HG03103 (cell line): ENCODE results near the gene BHLHA15.

Experiments
- ATAC-seq: cut with Tn5 transposase; IDR thresholded peaks from one replicate; pipeline ENCODE4 v1.9.1; 2021; ENCODE audit warnings: low read depth; ENCODE audit not compliant: unreplicated experiment

BHLHA15 gene

GRCh38 chr7:98238976-98239375, 27.7 kb downstream of the BHLHA15 start:
- ATAC-seq: no peak

DNA sequence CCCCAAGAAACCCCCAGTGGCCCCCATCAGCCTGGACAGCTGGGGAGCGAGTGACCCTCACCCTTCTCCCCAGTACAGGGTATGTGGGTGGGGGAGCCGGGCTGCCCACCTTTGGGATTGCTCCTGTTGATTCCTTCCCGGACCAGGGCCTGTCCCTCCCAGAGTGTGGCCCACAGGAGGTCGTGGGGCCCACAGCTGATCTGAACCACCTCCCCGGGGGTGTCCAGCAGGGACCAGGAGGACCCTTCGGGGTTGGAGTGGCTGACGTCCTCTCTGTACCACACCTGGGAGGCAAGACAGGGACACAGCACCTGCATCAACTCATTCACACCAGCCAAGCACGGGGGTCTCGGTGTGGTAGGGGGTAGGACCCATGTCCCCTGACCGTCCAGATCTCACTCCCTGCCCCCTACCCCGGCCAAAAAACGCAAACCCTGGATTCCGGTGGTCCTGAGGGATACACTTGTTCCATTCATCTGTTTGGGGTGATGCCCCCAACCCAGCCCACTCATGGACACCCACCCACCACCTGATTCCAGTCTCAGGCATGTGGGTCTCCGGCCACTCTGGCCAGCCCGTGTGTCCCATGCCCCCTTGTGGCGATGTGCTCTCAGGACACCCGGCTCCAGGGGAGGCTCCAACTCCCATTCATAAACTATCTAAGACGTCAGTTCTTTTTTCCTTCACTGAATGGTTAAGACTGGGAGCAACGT, 29.9 kb downstream of the BHLHA15 start:
- no peak for ATAC-seq

GRCh38 chr7:98241674-98242241, 30.5 kb downstream of the BHLHA15 start:
- ATAC-seq: no peak

- no peak for ATAC-seq
These were observed 31.1 kb downstream of the BHLHA15 start for GRCh38 chr7:98242342-98242741.

- no peak for ATAC-seq
These were observed 31.7 kb downstream of the BHLHA15 start for GRCh38 chr7:98242934-98243333.

DNA sequence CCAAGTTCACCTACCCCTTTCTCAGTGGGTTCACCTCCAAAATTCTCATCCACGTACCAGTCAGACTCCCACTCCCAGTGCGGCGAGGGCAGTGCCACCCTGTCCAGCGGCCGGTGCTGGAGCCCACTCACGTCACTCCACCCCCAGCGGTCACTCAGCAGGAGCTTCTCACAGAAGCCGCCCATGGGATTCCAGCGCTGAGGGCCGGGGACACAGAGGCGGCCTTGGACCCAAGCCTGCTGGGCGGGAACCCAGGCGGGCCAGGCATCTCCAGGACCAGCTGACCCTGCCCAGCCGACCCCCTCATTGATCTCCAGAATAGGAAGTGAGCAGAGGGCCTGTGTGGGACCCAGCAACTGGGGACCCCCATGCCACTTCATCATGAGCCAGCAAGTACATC, 33.6 kb downstream of the BHLHA15 start:
- no peak for ATAC-seq

DNA sequence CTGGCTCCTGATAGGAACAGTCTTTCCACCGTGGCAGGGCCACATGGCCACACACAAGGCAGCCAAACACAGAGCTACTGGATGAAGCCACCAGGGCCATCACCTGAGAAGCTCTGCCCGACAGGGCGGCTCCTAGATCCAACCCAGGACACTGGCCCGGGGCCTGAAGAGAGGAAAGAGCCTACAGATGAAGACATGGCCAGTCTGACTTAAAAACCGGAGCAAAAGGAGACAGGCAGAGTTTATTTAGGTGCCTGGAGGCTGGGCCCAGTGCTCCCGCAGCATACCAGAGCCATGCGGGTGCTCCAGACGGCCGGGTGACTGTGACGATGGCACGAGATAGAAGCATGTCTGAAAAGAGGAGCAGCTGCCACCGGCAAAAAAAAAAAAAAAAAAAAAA, 36.9 kb downstream of the BHLHA15 start:
- ATAC-seq: no peak

GRCh38 chr7:98249106-98249505, 37.9 kb downstream of the BHLHA15 start:
- ATAC-seq: no peak

- no peak for ATAC-seq
These were observed 39.5 kb downstream of the BHLHA15 start for GRCh38 chr7:98250789-98251188.

DNA sequence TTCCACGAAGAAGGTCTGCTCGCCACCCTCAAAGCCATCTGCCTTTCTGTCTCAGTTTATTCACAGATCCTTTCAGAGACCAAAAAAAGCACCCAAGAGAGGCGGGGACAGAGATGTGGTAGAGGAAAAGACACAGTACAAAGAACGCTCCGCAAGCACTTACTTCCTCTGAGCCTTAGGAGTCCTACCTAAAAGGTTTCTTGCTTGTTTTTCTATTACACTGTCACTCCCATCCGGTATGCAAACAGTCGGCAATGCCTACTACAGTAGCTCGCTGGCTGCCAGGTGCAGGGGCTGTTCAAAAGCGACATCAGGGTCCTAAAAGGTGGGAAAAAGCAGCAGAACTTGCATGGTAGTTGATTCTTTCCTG, 40.0 kb downstream of the BHLHA15 start:
- peak; percentile 19 for ATAC-seq

DNA sequence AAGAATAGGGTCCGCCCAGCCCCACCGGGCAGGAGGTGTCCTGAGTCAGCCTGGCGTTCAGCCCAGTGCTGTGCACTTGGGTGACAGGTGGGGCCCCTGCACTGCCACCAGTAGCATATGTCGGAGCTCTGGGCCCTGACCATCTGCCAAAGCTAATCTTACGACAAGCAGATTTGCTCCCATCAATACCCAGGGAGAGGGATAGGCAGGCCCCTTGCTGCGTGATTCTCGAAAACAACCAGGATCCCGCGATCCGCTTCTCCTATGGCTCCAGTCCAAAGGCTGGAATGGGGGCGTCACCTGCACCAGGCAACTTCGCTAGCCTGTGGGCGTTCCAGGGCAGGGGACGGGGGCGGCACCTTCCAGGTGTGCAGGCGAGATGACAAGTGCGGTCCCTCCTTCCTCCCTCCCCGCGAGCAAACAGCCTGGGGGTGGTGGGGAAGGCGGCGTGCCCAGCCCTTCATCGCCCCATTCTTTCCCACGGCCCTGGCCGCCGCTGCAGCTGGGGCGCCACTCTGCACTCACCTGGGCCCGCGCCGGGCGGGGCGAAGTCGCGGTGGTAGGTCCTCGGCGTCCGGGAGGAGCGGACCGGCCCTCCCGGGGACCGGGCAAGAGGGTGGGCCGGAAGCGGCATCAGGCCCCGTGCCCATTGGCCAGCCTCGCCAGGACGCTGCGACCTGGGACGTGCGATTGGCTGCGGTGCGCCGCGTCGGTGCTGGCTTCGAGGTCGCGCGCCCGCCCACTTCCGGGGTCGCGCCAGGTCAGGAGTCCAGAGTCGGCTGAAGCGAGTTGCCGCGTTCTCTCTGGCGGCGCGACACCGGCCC, 40.6 kb downstream of the BHLHA15 start, which contains the start of gene TECPR1:
TSS of gene TECPR1 (minus strand) at position 632 of the 824 bp plus-strand sequence. CDS start 6,086 bp downstream, outside the sequence.
- ATAC-seq: peak; percentile 98

DNA sequence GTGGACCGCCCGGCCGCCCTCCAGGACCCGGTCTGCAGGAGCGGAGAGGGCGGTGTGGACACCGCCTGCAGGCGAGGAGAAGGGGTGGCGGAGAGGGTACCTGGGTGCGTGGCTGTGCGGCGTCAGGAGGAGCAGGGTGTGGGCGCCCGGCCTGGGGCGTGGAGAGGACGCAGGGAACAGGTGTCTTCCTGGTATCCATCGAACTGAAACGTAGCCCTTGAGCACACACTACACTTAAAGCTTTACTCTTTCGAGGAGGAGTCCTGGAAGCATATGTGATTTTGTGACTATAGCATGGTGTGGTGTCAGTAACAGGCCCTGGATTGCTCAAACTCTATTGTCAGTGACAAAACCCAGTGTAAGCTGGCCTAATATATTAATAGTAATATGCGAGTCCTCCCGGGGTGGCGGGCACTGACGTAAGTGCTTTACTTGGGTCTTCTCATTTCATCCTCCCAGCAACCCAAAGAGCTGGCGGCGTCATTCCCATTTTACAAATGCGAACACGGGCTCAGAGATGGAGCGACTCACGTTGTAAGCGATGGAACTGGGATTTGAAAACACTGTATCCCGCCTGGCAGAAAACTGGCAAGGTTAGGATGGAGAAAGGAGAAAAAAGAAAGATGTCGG, 41.3 kb downstream of the BHLHA15 start:
- peak; percentile 25 for ATAC-seq

DNA sequence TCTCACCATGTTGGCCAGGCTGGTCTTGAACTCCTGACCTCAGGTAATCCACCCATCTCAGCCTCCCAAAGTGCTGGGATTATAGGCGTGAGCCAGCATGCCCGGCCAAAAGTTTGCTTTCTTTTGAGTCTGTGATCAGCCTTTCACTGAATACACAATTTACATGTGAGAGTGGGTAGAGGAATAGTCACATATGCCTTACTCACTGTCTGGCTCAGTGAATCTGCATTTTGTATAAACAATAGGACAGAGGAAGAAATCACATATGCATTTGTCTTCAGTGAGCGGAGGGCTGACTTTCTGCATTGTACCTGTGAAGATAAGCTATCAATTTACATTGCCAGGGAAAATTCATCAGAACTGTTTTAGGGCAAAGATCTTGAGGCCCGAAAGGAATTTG, 43.3 kb downstream of the BHLHA15 start:
- ATAC-seq: no peak

DNA sequence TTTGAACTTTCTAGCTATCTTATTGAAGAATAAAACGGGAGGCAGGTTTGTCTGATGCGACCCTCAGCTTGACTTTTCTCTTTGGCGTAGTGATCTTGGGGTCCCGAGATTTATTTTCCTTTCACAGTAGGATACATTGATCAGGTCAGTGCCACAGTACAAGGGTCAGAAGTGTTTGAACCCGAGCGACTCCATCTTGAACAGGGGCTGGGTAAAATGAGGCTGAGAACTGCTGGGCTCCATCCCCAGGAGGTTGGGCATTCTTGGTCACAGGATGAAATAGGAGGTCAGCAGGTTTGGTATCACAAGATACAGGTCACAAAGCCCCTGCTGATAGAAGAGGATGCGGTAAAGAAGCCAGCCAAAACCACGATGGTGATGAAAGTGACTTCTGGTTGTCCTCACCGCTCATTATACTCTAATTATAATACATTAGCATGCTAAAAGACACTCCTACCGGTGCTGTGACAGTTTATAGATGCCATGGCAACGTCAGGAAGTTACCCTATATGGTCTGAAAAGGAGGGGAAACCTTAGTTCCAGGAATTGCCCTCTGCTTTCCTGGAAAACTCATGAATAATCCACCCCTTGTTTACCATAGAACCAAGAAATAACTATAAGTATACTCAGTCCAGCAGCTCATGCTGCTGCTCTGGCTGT, 43.8 kb downstream of the BHLHA15 start:
- ATAC-seq: no peak

DNA sequence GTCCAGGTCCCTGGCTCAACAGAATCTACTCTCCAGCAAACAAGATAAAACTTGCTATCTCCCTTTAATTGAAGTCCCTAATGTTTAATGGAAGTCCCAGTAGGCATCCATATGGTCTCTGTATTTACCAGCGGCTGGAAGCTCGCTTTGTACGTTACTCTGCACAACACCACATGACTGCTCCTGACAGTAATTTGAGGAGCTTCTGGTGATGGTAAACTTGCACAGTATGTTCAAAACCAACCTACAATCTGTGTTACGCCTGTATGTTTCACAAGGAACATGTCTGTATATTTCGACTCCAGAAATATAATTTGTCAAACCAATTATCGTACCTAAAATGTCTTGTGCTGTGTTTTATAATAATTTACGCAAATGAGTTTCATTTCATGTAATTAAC, 45.2 kb downstream of the BHLHA15 start:
- no peak for ATAC-seq

DNA sequence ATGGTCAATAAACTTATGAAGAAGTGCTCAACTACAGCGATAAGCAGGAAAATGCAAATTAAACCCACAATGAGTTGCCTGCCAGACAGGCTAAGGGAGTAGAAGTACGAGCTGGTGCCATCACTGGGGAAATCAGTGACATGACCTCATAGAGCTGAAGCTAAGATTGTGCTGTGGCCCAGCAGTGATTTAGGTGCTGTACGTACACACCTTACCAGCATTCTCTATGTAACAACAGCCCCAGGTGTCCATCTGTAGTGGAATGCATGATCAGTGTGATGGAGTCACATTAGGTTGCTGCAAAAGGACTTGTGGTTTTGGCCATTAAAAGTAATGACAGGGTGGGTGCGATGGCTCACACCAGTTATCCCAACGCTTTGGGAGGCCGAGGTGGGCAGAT, 46.5 kb downstream of the BHLHA15 start:
- no peak for ATAC-seq
